LNCAP (cell line): ENCODE results near the gene GET3.

ENCODE experiments used
- CTCF ChIP-seq: fragments of 450-650 bp; IDR thresholded peaks from 2 replicates; pipeline ENCODE4 v1.5.1; 2017; ENCODE audit warnings: mild to moderate bottlenecking

GET3 gene

GRCh38 chr19:12751635-12752034 lies 14.3 kb downstream of the GET3 start, which contains the start of gene BEST2:
Gene BEST2 (plus strand): TSS chr19:12751791. CDS start chr19:12752593, 802 bp downstream.
- no peak for TF ChIP-seq CTCF

- no peak for TF ChIP-seq CTCF
These were observed 14.9 kb downstream of the GET3 start for GRCh38 chr19:12752056-12752781.

GRCh38 chr19:12754465-12755196 lies 17.3 kb downstream of the GET3 start:
- no peak for TF ChIP-seq CTCF

GRCh38 chr19:12756150-12756883 lies 19.0 kb downstream of the GET3 start:
- no peak for TF ChIP-seq CTCF

- peak; percentile 93 for TF ChIP-seq CTCF
These were observed 20.4 kb downstream of the GET3 start for GRCh38 chr19:12757544-12758274.

- no peak for TF ChIP-seq CTCF
These were observed 22.4 kb downstream of the GET3 start for GRCh38 chr19:12759686-12760085.

- no peak for TF ChIP-seq CTCF
These were observed 25.8 kb downstream of the GET3 start for GRCh38 chr19:12763100-12763499.
